Tibial artery (tissue), 4 donors: ENCODE results near the gene DYDC2.

Experiments used
- DNase-seq, 2 donors: peaks; one replicate each; pipeline ENCODE4 v3.0.0-alpha.2; 2019
- H3K27ac ChIP-seq, 2 donors: fragments of 200-600 bp; sonication (generic) in 1 of 2; 1 replicate in 1 of 2; 2 replicates in 1 of 2; pipeline ENCODE4 v1.5.1; 2018 to 2019; ENCODE audit warnings: mild to moderate bottlenecking in 1 of 2
- H3K27me3 ChIP-seq, 2 donors: fragments of 200-600 bp; sonication (generic) in 1 of 2; one replicate each; pipeline versions ENCODE4 v1.5.1 to v1.6.0; 2016 to 2019
- H3K36me3 ChIP-seq, 3 donors: fragments of 200-600 bp; sonication (generic) in 2 of 3; one replicate each; pipeline ENCODE4 v1.5.1; 2016 to 2019; ENCODE audit warnings: mild to moderate bottlenecking in 2 of 3
- H3K4me1 ChIP-seq, 4 donors: fragments of 200-600 bp; sonication (generic) in 2 of 4; 1 replicate in 3 of 4; 2 replicates in 1 of 4; pipeline ENCODE4 v1.5.1; 2016 to 2019
- H3K4me3 ChIP-seq, 2 donors: fragments of 200-600 bp; sonication (generic) in 1 of 2; 1 replicate in 1 of 2; 2 replicates in 1 of 2; pipeline ENCODE4 v1.5.1; 2018 to 2019; ENCODE audit warnings: mild to moderate bottlenecking in 2 of 2
- H3K9me3 ChIP-seq, 3 donors: fragments of 200-600 bp; sonication (generic) in 1 of 3; one replicate each; pipeline ENCODE4 v1.5.1; 2016 to 2019
- CTCF ChIP-seq, 2 experiments: fragments of 200-600 bp in 1 of 2; fragments of 450-650 bp in 1 of 2; IDR thresholded peaks; one replicate each; pipeline ENCODE4 v1.5.1; 2017 to 2019; ENCODE audit warnings: antibody characterized with exemption in 2 of 2, mild to moderate bottlenecking in 1 of 2, moderate library complexity in 1 of 2
- intact Hi-C: fragments of 100-400 bp; cut with DNase I; formaldehyde crosslinking; loops from one replicate; pipeline ENCODE4 v1.15.0; 2023; ENCODE audit warnings: low total_unique reads

DYDC2 gene

GRCh38 chr10:80365510-80365909, 8.9 kb downstream of the DYDC2 start:
- H3K36me3 ChIP-seq = no peaks in the 10 kb centered on the region
- DNase-seq = no peak
- intact Hi-C loops = no loop called here

GRCh38 chr10:80371467-80371866, 14.9 kb downstream of the DYDC2 start:
- Histone ChIP-seq H3K36me3 (no peaks in the 10 kb centered on the region), H3K4me3 (no peak overlapping the region), H3K27me3 (no peaks in the 10 kb centered on the region), H3K27ac (no peak overlapping the region), H3K9me3 (peaks cover 0 to 13% (median 7%) of the 10 kb centered on the region in 3 donors), H3K4me1 (no peaks in the 10 kb centered on the region)
- no peak for DNase-seq
- intact Hi-C loops = no loop called here
- no peak for TF ChIP-seq CTCF (IDR thresholded peaks at IDR 0.05)

More at GRCh38 chr10:80365510-80365909, 8.9 kb downstream of the DYDC2 start:
- no peaks in the 10 kb centered on the region for H3K4me1 ChIP-seq
- H3K4me3 ChIP-seq = no peak overlapping the region
- H3K27ac ChIP-seq = no peak overlapping the region
- peaks cover 0 to 13% (median 7%) of the 10 kb centered on the region in 3 donors for H3K9me3 ChIP-seq
- no peaks in the 10 kb centered on the region for H3K27me3 ChIP-seq
- TF ChIP-seq CTCF (IDR thresholded peaks at IDR 0.05) = no peak

GRCh38 chr10:80372675-80373074, 16.1 kb downstream of the DYDC2 start:
- H3K4me3 ChIP-seq = no peak overlapping the region
- no peaks in the 10 kb centered on the region for H3K4me1 ChIP-seq
- TF ChIP-seq CTCF (IDR thresholded peaks at IDR 0.05) = no peak
- H3K9me3 ChIP-seq = peaks cover 0 to 3% (median 1%) of the 10 kb centered on the region in 3 donors
- no peaks in the 10 kb centered on the region for H3K36me3 ChIP-seq
- DNase-seq = no peak
- intact Hi-C loops = no loop called here
- no peaks in the 10 kb centered on the region for H3K27me3 ChIP-seq
- no peak overlapping the region for H3K27ac ChIP-seq

- intact Hi-C loops = no loop called here
Observed at GRCh38 chr10:80373502-80373901, 16.9 kb downstream of the DYDC2 start.

GRCh38 chr10:80379701-80380100, 23.1 kb downstream of the DYDC2 start:
- no peaks in the 10 kb centered on the region for H3K4me1 ChIP-seq
- no peak for TF ChIP-seq CTCF (IDR thresholded peaks at IDR 0.05)
- H3K27me3 ChIP-seq = no peaks in the 10 kb centered on the region
- H3K27ac ChIP-seq = no peak overlapping the region
- intact Hi-C loops = loop anchor here (5.0 kb wide), 1 partner anchor 128 kb away; no protein-coding TSS in a partner anchor
- H3K4me3 ChIP-seq = no peak overlapping the region
- no peaks in the 10 kb centered on the region for H3K9me3 ChIP-seq
- no peaks in the 10 kb centered on the region for H3K36me3 ChIP-seq
- no peak for DNase-seq

More at GRCh38 chr10:80373502-80373901, 16.9 kb downstream of the DYDC2 start:
- no peaks in the 10 kb centered on the region for H3K36me3 ChIP-seq
- H3K4me3 ChIP-seq = no peak overlapping the region
- no peak for TF ChIP-seq CTCF (IDR thresholded peaks at IDR 0.05)
- H3K4me1 ChIP-seq = no peaks in the 10 kb centered on the region
- no peak for DNase-seq
- no peaks in the 10 kb centered on the region for H3K27me3 ChIP-seq
- no peak overlapping the region for H3K27ac ChIP-seq
- H3K9me3 ChIP-seq = no peaks in the 10 kb centered on the region

- TF ChIP-seq CTCF (IDR thresholded peaks at IDR 0.05) = no peak
- Histone ChIP-seq H3K9me3 (no peaks in the 10 kb centered on the region), H3K27ac (no peak overlapping the region), H3K36me3 (no peaks in the 10 kb centered on the region), H3K4me1 (no peaks in the 10 kb centered on the region), H3K27me3 (no peaks in the 10 kb centered on the region), H3K4me3 (no peak overlapping the region)
- DNase-seq = no peak
- intact Hi-C loops = loop anchor here (5.0 kb wide), 1 partner anchor 127 kb away; no protein-coding TSS in a partner anchor
Observed at GRCh38 chr10:80380185-80380584, 23.6 kb downstream of the DYDC2 start.
